Measurements from ENCODE around the gene LPAR6. TPM values are rescaled to one million over a fixed set of nuclear protein-coding genes. Genes with fewer than 3 reads are reported as not detected.

The LPAR6 gene
- total and polyA plus RNA-seq, 2 of the 13 experiments (the other 11 are each of a cell fraction or from before 2014, with no cell fraction given) = 24.4 to 149 TPM

- intact Hi-C loops (cut with micrococcal nuclease; ENCODE audit: unreplicated experiment) = loop anchor here (5.0 kb wide), 1 partner anchor 112 kb away; the partner anchor contains the start of gene RB1
- CTCF ChIA-PET (ENCODE audit: low intra/inter-chr PET ratio, low total read pairs) = no interaction called here
These were observed 1.6 kb upstream of the LPAR6 start for GRCh38 chr13:48414501-48414900.

More at GRCh38 chr13:48414501-48414900, 1.6 kb upstream of the LPAR6 start:
- ATAC-seq (no peak), DNase-seq (ENCODE audit: low spot score) (no peak), FAIRE-seq (no peak)
- Histone ChIP-seq H3K4me1 (ENCODE audit: insufficient read depth, low read length) (peaks cover 16% of the 10 kb centered on the region), H3K36me3 (replicated peaks in 1 of 2; ENCODE audit: control insufficient read depth in 1 of 2, insufficient read depth in 2 of 2, low read length in 2 of 2) (peaks cover 0 to 4% of the 10 kb centered on the region in 2 experiments; a peak in 1 of 5 replicates), H3K4me2 (ENCODE audit: low read depth, low read length) (no peak overlapping the region), H3K9ac (ENCODE audit: insufficient read depth, low read depth, low read length) (no peak overlapping the region), H2AFZ (ENCODE audit: low read length) (no peak overlapping the region), H3K27me3 (ENCODE audit: control insufficient read depth in 1 of 2, insufficient read depth in 2 of 2, low read length in 2 of 2) (no peaks in the 10 kb centered on the region; a peak in 1 of 5 replicates), H3K79me2 (ENCODE audit: insufficient read depth, low read length) (peaks cover 37% of the 10 kb centered on the region), H3K9me3 (ENCODE audit: low read length) (peaks cover 5% of the 10 kb centered on the region; the same call in 1 of the 2 replicates), H4K20me1 (ENCODE audit: insufficient read depth, low read length) (peaks cover 14% of the 10 kb centered on the region), H3K27ac (ENCODE audit: extremely low read length, insufficient read depth, low read length) (no peak overlapping the region), H3K4me3 (replicated peaks in 1 of 3; ENCODE audit: insufficient read depth in 1 of 3, low read depth in 2 of 3, low read length in 3 of 3) (no peak overlapping the region)
- POLR2A ChIA-PET = no interaction called here
- TF ChIP-seq, protein P1, sequence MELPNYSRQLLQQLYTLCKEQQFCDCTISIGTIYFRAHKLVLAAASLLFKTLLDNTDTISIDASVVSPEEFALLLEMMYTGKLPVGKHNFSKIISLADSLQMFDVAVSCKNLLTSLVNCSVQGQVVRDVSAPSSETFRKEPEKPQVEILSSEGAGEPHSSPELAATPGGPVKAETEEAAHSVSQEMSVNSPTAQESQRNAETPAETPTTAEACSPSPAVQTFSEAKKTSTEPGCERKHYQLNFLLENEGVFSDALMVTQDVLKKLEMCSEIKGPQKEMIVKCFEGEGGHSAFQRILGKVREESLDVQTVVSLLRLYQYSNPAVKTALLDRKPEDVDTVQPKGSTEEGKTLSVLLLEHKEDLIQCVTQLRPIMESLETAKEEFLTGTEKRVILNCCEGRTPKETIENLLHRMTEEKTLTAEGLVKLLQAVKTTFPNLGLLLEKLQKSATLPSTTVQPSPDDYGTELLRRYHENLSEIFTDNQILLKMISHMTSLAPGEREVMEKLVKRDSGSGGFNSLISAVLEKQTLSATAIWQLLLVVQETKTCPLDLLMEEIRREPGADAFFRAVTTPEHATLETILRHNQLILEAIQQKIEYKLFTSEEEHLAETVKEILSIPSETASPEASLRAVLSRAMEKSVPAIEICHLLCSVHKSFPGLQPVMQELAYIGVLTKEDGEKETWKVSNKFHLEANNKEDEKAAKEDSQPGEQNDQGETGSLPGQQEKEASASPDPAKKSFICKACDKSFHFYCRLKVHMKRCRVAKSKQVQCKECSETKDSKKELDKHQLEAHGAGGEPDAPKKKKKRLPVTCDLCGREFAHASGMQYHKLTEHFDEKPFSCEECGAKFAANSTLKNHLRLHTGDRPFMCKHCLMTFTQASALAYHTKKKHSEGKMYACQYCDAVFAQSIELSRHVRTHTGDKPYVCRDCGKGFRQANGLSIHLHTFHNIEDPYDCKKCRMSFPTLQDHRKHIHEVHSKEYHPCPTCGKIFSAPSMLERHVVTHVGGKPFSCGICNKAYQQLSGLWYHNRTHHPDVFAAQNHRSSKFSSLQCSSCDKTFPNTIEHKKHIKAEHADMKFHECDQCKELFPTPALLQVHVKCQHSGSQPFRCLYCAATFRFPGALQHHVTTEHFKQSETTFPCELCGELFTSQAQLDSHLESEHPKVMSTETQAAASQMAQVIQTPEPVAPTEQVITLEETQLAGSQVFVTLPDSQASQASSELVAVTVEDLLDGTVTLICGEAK (IDR thresholded peaks at IDR 0.05) = no peak
- TF ChIP-seq, protein P1 (CRISPR knock-in tag; IDR thresholded peaks at IDR 0.05) = no peak
- peak; percentile 41 to 81; a peak in 3 of 4 replicates for TF ChIP-seq MAFK (conservative IDR thresholded peaks at IDR 0.05 in 1 of 2, IDR thresholded peaks at IDR 0.05 in 1 of 2; ENCODE audit: low read length in 2 of 2)
- peak; percentile 63 for TF ChIP-seq MAFF (IDR thresholded peaks at IDR 0.05; ENCODE audit: low read depth, low read length)
- no peak for TF ChIP-seq ZNF282 (IDR thresholded peaks at IDR 0.05; ENCODE audit: partially characterized antibody)
- in situ Hi-C loops (cut with HindIII; ENCODE audit: extremely low pct_ligation_motif_present, low pct_unique_long_range_greater_than_20kb) = no loop called here
- no TSS peak for BruUV-seq (replicated peaks)

Data from HepG2 (cell line).